SK-N-SH treated with all-trans-retinoic acid at 6 μM for 48 hours (cell line): ENCODE measurements around the gene NEGR1.

Source experiments
- POU6F1 ChIP-seq: fragments of 250-450 bp; sonication (Bioruptor Pico); IDR thresholded peaks from 2 replicates; pipeline ENCODE4 v1.8.0; 2021; ENCODE audit warnings: low read depth, mild to moderate bottlenecking, moderate library complexity, borderline replicate concordance
- ZFP3 ChIP-seq: fragments of 250-450 bp; sonication (Bioruptor Pico); IDR thresholded peaks from 2 replicates; pipeline ENCODE4 v1.5.0; 2020; ENCODE audit warnings: mild to moderate bottlenecking, moderate library complexity

- TF ChIP-seq ZFP3 (CRISPR knock-in tag) (no peak), POU6F1 (CRISPR knock-in tag) (no peak)
These were observed 439.3 kb downstream of the NEGR1 start for GRCh38 chr1:71843012-71843411.
